GM20000 (cell line): ENCODE data around the gene PLA2G4E.

Source experiments
- DNase-seq: peaks from one replicate; pipeline ENCODE4 v3.0.0; 2012; ENCODE audit warnings: low spot score
- CTCF ChIP-seq: IDR thresholded peaks from 2 replicates; pipeline ENCODE4 v1.5.1; 2012; ENCODE audit warnings: mild to moderate bottlenecking, control low read depth; ENCODE audit errors: extremely low read depth, missing control alignments

Gene PLA2G4E

GRCh38 chr15:41990691-41991090, 30.2 kb downstream of the PLA2G4E start:
- no peak for TF ChIP-seq CTCF
- no peak for DNase-seq

GRCh38 chr15:41990243-41990605, 30.6 kb downstream of the PLA2G4E start:
- DNase-seq, result no peak

GRCh38 chr15:41989573-41990242, 31.1 kb downstream of the PLA2G4E start:
- peak; percentile 86 for DNase-seq
- TF ChIP-seq CTCF, result peak; percentile 98

More at GRCh38 chr15:41990243-41990605, 30.6 kb downstream of the PLA2G4E start:
- no peak for TF ChIP-seq CTCF

- no peak for DNase-seq
- no peak for TF ChIP-seq CTCF
Measured at GRCh38 chr15:41988896-41989572, 31.8 kb downstream of the PLA2G4E start.

- TF ChIP-seq CTCF, result no peak
- no peak for DNase-seq
Measured at GRCh38 chr15:41987925-41988275, 32.9 kb downstream of the PLA2G4E start.

GRCh38 chr15:41987246-41987924, 33.5 kb downstream of the PLA2G4E start:
- no peak for TF ChIP-seq CTCF
- DNase-seq, result no peak
